Stimulated activated CD4-positive, alpha-beta T cell treated with anti-CD3 and anti-CD28 coated beads, Interleukin-15, amount 100 ng/mL, for 48 hours (primary cell): ENCODE measurements around the gene MRC2.
"Not testable (repeated sequence)": the region's sequence is repeated elsewhere in the genome, so short reads cannot be mapped to it uniquely, and the experiment has no call there.

Experiments
- DNase-seq, 2 donors: peaks; one replicate each; pipeline ENCODE4 v3.0.0-alpha.2; 2020; ENCODE audit warnings: low read depth in 2 of 2

Gene MRC2

DNA sequence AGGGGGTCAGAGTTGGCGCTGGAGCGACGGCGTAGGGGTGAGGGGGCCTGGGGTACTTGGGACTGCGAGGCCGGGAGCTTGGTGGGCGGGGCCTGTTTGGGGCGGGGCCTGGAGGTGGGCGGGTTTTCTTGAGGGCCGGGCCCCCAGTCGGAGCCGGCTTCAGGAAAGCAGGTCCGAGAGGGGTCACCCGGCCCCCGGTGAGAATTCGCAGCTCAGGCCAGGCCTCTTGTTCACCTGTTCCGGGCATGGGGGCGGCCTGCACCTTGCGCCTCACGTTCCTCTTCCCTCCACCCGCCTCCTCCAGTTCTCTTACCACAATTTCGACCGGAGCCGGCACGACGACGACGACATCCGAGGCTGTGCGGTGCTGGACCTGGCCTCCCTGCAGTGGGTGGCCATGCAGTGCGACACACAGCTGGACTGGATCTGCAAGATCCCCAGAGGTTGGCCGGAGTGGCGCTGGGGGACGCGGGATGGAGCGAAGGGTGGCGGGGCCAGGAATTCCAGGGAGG is 52.5 kb downstream of the MRC2 start:
- DNase-seq = no peak

DNA sequence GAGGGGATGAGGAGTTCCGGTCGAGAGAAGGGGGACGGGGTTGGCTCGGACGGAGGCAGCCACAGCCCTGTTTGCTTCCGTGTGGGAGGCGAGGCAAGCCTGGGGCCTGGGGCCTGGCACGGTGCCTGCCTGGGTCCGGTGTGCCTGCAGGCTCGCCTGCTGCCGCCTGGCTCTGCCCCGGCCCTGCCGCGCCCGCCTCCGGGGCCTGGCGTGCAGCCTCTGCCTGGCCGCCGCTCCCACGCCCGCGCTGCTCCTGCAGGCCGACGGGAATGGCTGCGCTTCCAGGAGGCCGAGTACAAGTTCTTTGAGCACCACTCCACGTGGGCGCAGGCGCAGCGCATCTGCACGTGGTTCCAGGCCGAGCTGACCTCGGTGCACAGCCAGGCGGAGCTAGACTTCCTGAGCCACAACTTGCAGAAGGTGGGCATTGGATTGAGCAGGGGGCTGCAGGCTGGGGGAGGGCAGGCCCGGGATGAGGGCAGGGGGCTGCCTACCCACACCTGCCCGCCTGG is 53.1 kb downstream of the MRC2 start:
- no peak for DNase-seq

DNA sequence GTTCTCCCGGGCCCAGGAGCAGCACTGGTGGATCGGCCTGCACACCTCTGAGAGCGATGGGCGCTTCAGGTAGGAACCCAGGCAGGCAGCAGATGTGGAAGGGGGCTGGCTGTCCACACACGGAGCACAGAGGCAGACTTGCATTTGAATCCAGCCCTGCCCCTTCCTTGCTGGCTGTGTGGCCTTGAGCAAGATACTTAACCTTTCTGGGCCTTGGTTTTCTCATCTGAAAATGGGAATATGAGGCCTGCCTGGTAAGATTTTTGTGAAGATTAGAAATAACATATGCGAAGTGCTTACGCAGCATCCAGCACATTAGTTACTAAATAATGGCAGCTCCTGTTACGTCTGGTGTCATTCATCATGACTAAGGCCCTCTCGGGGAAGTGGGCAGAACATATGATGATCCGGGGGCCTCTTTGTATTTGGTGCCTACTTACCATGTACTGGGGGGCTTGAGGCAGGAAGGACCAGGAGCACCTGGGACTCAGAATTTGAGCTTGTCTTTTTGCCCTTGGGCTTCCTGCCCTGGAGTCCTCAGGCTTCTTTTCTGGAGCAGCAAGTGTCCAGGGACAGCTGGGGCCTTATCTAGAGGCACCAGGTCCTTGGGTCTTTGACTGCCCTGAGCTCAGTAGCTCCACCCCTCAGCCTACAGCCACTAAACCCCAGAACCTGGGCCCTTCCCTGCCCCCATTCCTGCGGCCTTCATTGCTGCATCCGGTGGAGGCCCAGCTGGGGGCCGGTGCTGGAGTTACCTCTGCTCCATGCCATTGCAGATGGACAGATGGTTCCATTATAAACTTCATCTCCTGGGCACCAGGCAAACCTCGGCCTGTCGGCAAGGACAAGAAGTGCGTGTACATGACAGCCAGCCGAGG is 53.8 kb downstream of the MRC2 start:
- DNase-seq = no peak

DNA sequence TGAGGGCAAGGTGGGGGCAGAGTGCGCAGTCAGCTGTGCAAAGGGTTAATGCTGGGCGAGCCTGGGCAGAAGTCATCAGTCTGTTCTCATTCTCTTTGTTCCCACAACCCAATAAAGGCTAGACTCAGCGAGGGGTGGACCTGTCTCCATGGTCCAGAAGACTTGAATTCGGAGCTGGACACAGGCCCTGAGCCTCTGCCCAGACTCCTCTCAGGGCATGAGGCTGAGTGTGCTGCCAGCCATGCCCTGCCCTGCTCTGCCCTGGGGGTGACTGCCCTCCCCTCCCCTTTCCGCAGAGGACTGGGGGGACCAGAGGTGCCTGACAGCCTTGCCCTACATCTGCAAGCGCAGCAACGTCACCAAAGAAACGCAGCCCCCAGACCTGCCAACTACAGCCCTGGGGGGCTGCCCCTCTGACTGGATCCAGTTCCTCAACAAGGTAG is 54.5 kb downstream of the MRC2 start:
- no peak for DNase-seq

DNA sequence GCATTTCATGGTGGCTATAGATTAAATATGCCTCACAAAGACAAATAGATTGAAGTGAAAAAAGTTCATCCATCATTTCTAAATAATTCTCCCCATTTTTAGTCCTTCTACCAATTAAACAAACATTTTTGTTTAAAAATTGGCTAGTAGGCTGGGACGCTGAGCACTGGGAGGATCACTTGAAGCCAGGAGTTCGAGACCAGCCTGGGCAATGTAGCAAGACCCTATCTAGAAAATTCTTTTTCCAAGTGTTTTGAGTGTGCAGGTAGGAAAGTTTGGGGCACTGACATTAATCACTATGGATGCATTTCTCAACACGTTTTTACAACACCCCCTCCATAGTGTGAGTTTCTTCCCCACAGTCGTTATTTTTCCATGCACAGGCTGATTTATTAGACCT is 56.7 kb downstream of the MRC2 start:
- DNase-seq = no peak

DNA sequence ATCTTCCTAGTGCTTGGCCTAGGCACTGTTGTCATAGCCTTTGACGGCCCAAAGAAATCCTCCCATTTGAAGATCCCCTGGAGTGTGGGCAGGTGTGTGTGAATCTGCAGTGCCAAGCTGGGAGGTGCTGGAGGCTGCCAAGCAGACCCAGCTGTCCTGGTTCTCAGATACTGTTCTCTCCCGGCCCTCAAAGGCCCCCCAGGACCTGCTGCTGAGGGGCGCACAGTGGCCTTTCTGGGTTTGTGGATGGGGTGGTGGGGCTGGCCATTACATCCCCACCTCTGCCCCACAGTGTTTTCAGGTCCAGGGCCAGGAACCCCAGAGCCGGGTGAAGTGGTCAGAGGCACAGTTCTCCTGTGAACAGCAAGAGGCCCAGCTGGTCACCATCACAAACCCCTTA is 60.5 kb downstream of the MRC2 start:
- no peak for DNase-seq

DNA sequence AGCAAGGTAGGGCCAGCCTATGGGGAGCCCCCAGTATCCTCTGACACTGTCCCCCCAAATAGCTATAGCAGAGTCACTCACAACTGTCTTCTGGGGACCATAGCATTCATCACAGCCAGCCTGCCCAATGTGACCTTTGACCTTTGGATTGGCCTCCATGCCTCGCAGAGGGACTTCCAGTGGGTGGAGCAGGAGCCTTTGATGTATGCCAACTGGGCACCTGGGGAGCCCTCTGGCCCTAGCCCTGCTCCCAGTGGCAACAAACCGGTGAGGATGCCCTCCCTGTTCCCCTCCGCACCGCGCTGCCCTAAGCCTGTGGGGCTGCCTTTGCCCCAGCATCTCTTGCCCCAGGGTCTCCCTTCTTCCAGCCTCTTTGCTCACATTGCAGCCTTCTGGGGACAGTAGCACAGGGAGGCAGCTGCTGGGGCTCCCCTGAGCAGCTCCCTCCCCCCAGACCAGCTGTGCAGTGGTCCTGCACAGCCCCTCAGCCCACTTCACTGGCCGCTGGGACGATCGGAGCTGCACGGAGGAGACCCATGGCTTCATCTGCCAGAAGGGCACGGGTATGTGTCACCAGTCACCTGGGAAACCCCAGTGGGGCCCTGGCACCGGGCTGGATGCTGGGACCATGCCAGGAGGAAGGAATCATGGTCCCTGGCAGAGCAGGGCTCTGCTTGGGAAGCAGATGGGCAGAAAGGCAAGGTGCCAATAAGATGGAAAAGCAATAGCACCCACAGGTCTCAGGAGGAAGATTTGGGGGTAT is 61.1 kb downstream of the MRC2 start:
- DNase-seq = no peak

DNA sequence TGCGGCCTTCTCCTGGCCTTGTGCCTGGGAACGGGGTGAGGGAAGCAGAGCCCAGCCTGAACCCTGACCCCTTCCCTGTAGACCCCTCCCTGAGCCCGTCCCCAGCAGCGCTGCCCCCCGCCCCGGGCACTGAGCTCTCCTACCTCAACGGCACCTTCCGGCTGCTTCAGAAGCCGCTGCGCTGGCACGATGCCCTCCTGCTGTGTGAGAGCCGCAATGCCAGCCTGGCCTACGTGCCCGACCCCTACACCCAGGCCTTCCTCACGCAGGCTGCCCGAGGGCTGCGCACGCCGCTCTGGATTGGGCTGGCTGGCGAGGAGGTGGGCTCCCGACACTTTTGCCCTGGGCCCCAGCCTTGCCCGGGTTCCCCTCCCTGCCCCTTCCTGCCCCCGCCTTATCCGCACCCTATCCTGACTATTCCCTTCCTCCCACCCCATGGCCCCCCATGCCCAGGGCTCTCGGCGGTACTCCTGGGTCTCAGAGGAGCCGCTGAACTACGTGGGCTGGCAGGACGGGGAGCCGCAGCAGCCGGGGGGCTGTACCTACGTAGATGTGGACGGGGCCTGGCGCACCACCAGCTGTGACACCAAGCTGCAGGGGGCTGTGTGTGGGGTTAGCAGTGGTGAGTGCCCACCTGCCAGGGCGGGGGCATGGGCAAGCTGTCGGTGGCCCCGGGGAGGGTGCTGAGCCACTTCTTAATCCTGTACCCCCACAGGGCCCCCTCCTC is 62.1 kb downstream of the MRC2 start:
- DNase-seq = no peak

DNA sequence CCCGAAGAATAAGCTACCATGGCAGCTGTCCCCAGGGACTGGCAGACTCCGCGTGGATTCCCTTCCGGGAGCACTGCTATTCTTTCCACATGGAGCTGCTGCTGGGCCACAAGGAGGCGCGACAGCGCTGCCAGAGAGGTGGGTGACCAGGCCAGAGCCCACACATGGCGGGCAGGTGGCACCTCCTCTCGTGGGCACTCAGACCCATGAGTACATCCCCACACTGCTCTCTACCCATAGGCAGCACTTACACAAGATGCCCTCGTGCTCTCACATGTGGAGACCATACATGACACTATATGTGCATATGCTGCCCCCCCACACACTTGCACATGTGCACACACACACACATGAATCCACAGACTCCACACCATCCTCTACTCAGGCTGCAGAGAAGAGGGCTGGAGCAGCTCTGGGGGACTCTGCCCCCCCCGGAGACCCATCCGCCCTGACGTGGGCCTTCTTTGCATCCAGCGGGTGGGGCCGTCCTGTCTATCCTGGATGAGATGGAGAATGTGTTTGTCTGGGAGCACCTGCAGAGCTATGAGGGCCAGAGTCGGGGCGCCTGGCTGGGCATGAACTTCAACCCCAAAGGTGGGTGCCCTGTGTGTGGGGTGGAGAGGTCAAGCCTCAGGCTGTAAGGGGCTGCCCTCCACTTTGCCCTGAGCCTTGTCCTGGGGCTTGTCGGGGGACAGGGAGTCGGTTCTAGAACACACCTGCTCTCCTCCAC is 62.9 kb downstream of the MRC2 start:
- DNase-seq = no peak

DNA sequence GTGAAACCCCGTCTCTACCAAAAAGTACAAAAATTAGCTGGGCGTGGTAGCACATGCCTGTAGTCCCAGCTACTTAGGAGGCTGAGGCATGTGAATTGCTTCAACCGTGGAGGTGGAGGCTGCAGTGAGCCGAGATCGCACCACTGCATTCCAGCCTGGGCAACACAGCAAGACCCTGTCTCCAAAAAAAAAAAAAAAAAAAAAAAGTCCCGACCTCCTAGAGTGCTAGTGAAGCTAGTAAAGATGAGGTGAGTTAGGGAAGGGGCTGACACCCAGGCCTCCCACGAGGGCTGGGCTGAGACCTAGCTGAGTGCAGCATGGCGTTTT is 64.1 kb downstream of the MRC2 start:
- DNase-seq = not testable (repeated sequence)

DNA sequence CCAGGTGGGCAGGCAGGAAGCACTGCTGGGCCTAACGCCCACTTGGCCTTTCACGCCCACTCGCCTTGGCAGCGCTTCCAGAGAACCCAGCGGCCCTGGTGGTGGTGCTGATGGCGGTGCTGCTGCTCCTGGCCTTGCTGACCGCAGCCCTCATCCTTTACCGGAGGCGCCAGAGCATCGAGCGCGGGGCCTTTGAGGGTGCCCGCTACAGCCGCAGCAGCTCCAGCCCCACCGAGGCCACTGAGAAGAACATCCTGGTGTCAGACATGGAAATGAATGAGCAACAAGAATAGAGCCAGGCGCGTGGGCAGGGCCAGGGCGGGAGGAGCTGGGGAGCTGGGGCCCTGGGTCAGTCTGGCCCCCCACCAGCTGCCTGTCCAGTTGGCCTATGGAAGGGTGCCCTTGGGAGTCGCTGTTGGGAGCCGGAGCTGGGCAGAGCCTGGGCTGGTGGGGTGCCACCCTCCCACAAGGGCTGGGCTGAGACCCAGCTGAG is 64.7 kb downstream of the MRC2 start:
- DNase-seq = no peak

DNA sequence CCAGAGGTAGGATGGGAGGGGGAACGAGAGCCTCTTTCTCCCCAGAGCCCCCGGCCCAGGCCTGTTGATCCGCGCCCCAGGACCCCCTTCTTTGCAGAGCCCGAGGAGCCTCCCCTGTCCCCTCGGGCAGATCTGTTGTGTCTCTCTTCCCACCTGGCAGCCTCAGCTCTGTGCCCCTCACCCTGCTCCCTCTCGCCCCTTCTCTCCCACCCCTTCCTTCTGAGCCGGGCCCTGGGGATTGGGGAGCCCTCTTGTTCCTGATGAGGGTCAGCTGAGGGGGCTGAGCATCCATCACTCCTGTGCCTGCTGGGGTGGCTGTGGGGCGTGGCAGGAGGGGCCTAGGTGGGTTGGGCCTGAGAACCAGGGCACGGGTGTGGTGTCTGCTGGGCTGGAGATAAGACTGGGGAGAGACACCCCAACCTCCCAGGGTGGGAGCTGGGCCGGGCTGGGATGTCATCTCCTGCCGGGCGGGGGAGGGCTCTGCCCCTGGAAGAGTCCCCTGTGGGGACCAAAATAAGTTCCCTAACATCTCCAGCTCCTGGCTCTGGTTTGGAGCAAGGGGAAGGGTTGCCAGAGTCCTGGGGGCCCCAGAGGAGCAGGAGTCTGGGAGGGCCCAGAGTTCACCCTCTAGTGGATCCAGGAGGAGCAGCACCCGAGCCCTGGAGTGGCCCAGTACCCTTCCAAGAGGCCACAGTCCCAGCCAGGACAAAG is 65.4 kb downstream of the MRC2 start:
- DNase-seq = no peak

DNA sequence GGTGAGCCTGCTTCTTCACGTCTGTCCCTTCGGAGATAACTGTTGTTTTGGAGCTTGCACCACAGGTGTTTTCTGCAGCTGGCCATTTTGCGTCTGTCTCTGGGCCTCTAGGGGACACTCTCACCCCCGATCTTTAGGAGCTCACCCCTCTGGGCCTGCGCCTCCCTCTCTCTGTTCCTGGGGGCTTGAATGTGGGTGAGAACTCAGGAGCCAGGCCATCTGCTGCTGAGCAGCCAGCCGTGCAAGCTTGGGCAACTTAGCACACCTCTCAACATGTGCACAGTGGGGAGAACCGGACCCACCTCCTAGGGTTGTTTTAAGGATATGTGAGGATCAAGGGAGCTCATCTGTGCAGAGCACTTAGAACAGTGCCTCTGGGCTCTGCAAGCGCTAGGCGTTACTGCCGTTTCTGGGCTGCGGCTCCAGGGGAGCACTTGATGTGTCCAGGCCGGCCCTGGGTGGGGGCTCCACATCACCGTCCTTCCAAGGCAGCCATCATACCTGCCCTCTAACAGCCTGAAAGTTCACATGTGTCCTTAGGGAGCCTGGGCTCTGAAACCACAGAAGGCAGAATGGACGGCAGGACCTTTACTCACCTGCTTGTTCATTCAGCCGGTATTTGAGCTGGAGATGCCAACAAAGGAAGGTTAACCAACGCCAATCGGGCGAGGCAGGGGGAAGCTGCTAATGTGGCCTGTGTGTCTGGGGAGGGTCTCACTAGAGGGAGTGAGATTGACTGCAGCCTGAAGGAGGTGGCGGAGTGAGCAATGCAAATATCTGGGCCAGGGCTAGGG is 66.3 kb downstream of the MRC2 start:
- DNase-seq = no peak

DNA sequence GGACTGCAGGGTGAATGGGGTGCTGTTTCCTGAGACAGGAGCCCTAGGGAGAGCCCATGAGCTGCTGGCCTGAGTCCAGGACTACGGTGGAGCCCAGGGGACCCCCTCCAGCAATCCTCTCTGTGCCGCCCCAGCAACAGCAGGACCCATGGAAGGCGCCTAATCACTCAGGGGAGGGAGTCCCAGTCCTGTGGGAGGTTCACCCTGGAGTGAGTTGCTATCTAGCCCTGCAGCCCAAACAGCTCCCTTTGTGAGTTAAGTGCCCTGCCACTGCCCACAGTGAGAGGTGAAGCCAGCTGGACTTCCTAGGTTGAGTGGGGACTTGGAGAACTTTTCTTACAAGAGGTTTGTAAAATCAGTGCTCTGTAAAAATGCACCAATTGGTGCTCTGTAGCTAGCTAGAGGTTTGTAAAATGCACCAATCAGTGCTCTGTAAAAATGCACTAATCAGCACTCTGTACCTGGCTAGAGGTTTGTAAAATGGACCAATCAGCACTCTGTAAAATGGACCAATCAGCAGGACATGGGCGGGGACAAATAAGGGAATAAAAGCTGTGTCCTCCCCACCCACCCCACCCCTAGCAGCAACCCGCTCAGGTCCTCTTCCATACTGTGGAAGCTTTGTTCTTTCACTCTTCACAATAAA is 67.7 kb downstream of the MRC2 start:
- DNase-seq = not testable (repeated sequence)

DNA sequence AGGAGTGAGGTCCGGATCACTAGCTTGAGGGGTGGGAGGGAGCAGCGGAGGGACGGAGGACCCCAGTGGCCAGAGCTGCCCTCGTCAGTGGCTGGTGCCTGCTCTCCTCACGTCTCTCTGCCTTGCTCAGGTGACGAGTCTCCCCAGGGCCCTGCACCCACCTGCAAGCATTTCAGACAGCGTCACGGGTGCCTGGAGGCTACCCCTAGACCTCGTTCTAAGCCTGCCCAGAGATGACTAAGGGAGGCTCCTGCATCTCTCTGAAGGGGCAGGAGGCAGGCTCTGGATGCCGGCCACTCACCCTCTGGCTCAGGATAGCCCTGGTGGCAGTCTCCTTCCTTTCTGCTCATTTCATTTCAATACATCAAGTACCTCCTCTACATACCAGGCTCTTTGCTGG is 68.8 kb downstream of the MRC2 start:
- DNase-seq = no peak

DNA sequence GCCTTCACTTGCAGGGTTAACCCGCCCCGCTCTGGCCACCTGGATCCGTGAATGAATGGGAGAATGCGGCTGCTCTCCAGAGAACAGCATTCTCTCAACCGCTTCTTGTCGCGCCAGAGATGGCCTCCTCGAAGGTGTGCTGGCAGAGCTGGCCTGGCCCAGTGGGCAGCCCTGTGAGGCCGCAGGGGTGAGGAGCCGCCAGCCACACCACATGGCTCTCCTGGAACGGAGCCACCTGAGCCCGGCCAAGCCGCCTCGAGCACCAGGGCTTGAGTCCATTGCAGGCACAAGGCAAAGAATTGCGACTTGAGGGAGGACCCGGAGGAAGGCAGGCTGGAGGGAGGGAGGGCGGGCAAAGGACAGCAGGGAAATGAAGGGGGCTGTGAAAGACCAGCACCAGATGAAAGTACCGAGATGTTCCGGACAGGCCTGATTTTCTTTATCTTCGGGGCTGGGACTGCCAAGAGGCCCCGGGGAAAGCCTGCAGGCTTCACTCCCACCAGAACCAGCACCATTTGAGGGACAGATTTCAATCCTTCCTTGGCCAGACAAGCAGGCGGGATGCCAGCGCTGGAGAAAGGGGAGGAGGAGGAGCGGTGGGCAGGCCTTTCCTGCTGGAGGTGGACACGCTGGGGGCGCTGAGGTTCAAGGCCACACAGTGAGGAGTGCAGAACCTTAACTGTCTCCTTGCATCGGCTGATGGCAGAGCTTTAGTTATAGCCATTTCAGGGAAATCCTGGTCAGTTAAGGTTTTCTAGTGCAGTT is 69.4 kb downstream of the MRC2 start:
- no peak for DNase-seq

DNA sequence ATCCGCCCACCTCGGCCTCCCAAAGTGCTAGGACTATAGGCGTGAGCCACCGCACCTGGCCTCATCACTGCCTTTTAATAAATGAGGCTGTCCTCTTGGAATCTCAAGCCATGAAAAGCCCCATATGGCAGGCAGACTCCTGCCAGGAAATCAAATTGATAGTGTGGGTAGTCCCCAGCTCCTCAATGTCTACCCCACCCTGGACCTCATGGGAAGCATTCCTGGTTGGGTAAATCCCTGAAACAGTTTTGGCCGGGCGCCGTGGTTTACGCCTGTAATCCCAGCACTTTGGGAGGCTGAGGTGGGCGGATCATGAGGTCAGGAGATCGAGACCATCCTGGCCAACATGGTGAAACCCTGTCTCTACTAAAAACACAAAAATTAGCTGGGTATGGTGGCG is 71.0 kb downstream of the MRC2 start:
- DNase-seq = not testable (repeated sequence)

DNA sequence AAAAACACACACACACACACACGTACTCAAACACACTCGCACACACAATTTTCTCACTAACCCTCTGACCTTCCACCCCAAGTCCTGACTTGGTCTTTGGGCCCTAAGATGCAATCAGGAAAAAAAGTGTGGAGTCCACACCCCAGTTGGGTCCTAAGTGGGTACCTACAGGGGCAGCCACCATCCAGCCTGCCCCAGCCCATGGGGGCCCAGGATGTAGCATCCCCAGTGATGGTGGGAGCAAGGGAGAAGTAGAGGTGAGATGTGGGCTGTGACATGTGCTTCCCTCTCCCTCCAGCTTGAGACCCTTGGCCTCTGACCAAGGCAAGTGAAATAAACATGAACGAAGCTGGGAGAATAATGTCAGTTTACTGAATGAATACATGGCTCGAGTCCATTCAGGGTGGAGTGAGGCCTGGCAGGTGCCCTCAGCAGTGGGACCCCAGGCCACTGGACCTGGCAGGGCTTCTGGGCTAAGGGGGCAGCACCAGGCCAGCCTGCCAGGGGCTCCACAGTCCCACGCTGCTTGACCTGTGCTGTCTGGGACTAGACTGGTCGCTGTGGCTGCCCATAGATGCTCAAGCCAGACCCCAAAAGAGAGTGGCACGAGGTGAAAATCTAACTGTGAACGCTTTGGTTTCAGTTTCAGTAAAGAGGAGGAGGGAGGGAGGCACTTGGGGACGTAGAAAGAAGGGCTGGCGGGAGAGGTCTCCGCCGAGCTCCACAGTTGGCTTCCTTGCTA is 73.7 kb downstream of the MRC2 start:
- no peak for DNase-seq
